NCI-H146 (cell line): ENCODE data around the gene LATS2.
"Not testable (repeated sequence)": the region's sequence is repeated elsewhere in the genome, so short reads cannot be mapped to it uniquely, and the experiment has no call there.

Source experiments
- DNase-seq: peaks from one replicate; lab custom pipeline; 2025; lab: John Stamatoyannopoulos, UW

LATS2 gene

GRCh38 chr13:20991741-20992520 is 69.5 kb downstream of the LATS2 start:
- DNase-seq, result no peak

- DNase-seq, result no peak
Observed at GRCh38 chr13:20990910-20991525, 70.4 kb downstream of the LATS2 start.

- no peak for DNase-seq
Observed at GRCh38 chr13:20989656-20990321, 71.6 kb downstream of the LATS2 start.

GRCh38 chr13:20988909-20989655 is 72.3 kb downstream of the LATS2 start:
- no peak for DNase-seq

GRCh38 chr13:20988033-20988908 is 73.1 kb downstream of the LATS2 start:
- no peak for DNase-seq

GRCh38 chr13:20987599-20987998 is 73.8 kb downstream of the LATS2 start:
- DNase-seq, result no peak

GRCh38 chr13:20984879-20985278 is 76.5 kb downstream of the LATS2 start:
- no peak for DNase-seq

- DNase-seq, result no peak
Observed at GRCh38 chr13:20983386-20983785, 78.0 kb downstream of the LATS2 start.

GRCh38 chr13:20981370-20982095 is 79.9 kb downstream of the LATS2 start:
- no peak for DNase-seq

GRCh38 chr13:20980899-20981298 is 80.5 kb downstream of the LATS2 start:
- no peak for DNase-seq

GRCh38 chr13:20980430-20980829 is 81.0 kb downstream of the LATS2 start:
- no peak for DNase-seq

GRCh38 chr13:20977394-20977793 is 84.0 kb downstream of the LATS2 start:
- DNase-seq, result no peak

GRCh38 chr13:20974981-20975585 is 86.3 kb downstream of the LATS2 start:
- no peak for DNase-seq

- no peak for DNase-seq
Observed at GRCh38 chr13:20973886-20974425, 87.4 kb downstream of the LATS2 start.

GRCh38 chr13:20972731-20973130 is 88.7 kb downstream of the LATS2 start:
- no peak for DNase-seq

GRCh38 chr13:20969182-20969581 is 92.2 kb downstream of the LATS2 start:
- no peak for DNase-seq

- DNase-seq, result no peak
Observed at GRCh38 chr13:20968745-20969144, 92.6 kb downstream of the LATS2 start.

GRCh38 chr13:20967340-20967739 is 94.0 kb downstream of the LATS2 start:
- no peak for DNase-seq

GRCh38 chr13:20964904-20965303 is 96.5 kb downstream of the LATS2 start:
- DNase-seq, result no peak

GRCh38 chr13:20961663-20962062 is 99.7 kb downstream of the LATS2 start:
- DNase-seq, result not testable (repeated sequence)
